ENCODE measurements around the gene FOXD3. TPM values are rescaled to one million over a fixed set of nuclear protein-coding genes. Genes with fewer than 3 reads are reported as not detected.
A peak's percentile ranks its signal among the peaks of the same experiment; 100 is the strongest.

FOXD3 gene
- polyA plus RNA-seq, 1 experiment = not detected

DNA sequence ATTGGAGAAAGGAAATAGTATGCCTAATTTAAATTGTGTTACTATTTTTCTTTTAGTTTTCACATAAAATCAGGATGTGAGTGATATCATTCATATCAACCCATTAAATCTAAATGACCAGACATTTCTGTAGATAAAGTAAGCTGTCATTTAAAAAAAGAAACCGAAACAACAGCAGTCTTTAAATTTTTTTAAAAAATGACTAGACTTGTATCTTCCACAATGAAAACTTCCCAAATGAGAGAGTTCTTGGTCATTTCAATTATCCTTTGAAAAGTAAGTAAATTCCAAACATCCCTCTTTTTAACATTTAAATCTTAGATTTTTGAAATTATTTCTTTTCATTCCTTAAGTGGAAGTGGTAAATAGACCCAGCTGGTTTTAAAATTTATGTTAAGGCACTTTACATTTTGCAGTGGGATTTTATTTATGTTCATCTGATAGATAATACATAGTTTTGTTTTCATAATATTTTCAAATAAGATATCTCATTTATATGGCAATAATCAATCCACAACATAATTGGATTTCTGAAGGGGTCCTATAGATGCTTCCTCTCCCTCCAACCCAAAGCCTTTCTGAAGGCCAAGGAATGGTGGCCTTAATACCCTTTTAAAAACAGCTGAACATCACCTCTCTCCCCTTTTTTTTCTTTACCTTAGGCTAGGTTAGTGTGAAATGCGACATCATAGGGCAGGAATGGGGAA, 3.1 kb downstream of the FOXD3 start:
- Histone ChIP-seq H3K36me3 (ENCODE audit: control insufficient read depth, insufficient read depth, low read length) (no peaks in the 10 kb centered on the region), H3K4me3 (ENCODE audit: low read depth, low read length) (no peak overlapping the region), H3K27me3 (ENCODE audit: control insufficient read depth, insufficient read depth, low read length) (peaks cover 62% of the 10 kb centered on the region)
- CTCF ChIA-PET = interaction anchor here (0.5 to 1.5 kb wide), 2 partner anchors 120 to 490 kb away, joined by 3 read pairs; no protein-coding TSS in a partner anchor
- POLR2A ChIA-PET = no interaction called here
- no peak for DNase-seq (ENCODE audit: low read depth)
- no peak for TF ChIP-seq CTCF (IDR thresholded peaks at IDR 0.05; ENCODE audit: insufficient read depth, low read depth, low read length)

DNA sequence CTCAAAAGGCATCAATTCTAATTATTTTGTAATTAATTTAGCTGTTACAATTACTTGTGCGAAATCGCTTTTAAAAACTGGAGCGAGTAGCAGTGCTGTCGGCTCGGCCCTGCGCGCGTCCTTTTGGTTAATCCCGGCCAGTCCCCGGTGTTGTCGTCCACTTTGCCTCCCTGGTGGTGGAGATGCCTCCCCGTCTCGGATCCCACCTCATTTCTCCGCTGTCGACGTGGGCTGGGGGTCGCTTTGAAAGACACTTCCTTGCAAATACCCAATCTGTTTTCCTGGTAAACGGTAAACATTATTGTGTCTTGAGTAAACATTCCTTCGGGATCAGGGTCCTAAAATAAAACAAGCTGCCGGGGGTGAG, 3.7 kb downstream of the FOXD3 start:
- POLR2A ChIA-PET = no interaction called here
- Histone ChIP-seq H3K4me3 (ENCODE audit: low read depth, low read length) (no peak overlapping the region), H3K27me3 (ENCODE audit: control insufficient read depth, insufficient read depth, low read length) (peaks cover 61% of the 10 kb centered on the region), H3K36me3 (ENCODE audit: control insufficient read depth, insufficient read depth, low read length) (no peaks in the 10 kb centered on the region)
- no peak for DNase-seq (ENCODE audit: low read depth)
- TF ChIP-seq CTCF (IDR thresholded peaks at IDR 0.05; ENCODE audit: insufficient read depth, low read depth, low read length) = no peak
- CTCF ChIA-PET = interaction anchor here (0.5 to 2.5 kb wide), 6 partner anchors 10 to 491 kb away, joined by 3 to 10 read pairs (median 4); no protein-coding TSS in a partner anchor

- CTCF ChIA-PET = interaction anchor here (0.5 to 2.5 kb wide), 11 partner anchors 9 to 491 kb away, joined by 3 to 10 read pairs (median 5); no protein-coding TSS in a partner anchor
- POLR2A ChIA-PET = no interaction called here
- DNase-seq (ENCODE audit: low read depth) = no peak
These were observed 4.4 kb downstream of the FOXD3 start for GRCh38 chr1:63326473-63327380.

GRCh38 chr1:63327417-63328054, 5.2 kb downstream of the FOXD3 start:
- H3K27me3 ChIP-seq (ENCODE audit: control insufficient read depth, insufficient read depth, low read length) = peaks cover 53% of the 10 kb centered on the region
- peak; percentile 78 for TF ChIP-seq CTCF (IDR thresholded peaks at IDR 0.05; ENCODE audit: insufficient read depth, low read depth, low read length)
- H3K36me3 ChIP-seq (ENCODE audit: control insufficient read depth, insufficient read depth, low read length) = no peaks in the 10 kb centered on the region
- H3K4me3 ChIP-seq (ENCODE audit: low read depth, low read length) = no peak overlapping the region
- DNase-seq (ENCODE audit: low read depth) = no peak
- POLR2A ChIA-PET = no interaction called here
- CTCF ChIA-PET = interaction anchor here (0.6 to 2.5 kb wide), 11 partner anchors 8 to 978 kb away, joined by 3 to 10 read pairs (median 5); no protein-coding TSS in a partner anchor

More at GRCh38 chr1:63326473-63327380, 4.4 kb downstream of the FOXD3 start:
- Histone ChIP-seq H3K36me3 (ENCODE audit: control insufficient read depth, insufficient read depth, low read length) (no peaks in the 10 kb centered on the region), H3K4me3 (ENCODE audit: low read depth, low read length) (no peak overlapping the region), H3K27me3 (ENCODE audit: control insufficient read depth, insufficient read depth, low read length) (peaks cover 58% of the 10 kb centered on the region)
- no peak for TF ChIP-seq CTCF (IDR thresholded peaks at IDR 0.05; ENCODE audit: insufficient read depth, low read depth, low read length)

All from BJ (cell line).